Measurements from ENCODE around the gene ANO9.

DNA sequence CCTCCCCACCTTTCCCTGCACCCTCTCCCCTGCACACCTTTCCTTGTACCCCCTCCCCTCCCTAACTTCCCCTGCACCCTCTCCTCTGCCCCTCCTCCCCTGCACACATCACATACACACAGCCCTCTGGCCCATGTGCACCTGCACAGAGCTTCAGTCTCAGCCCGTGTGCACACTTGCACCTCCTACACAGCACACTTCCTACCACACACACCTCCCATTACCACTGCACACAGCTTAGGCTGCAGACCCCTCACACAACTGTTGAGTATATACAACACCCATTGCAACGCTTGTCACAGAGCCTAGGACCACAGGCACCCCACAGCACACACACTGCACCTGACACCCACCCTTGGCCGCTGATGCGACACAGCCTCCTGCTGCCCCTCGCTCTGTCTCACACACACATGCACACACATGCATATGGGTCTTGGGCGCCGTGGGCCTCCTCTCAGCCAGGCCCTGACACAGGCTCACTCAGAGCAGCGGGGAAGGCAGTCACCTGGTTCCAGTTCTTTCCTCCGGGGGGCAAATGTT, 27.4 kb downstream of the ANO9 start:
- TF ChIP-seq CTCF (IDR thresholded peaks at IDR 0.05) (no peak), POLR2A (IDR thresholded peaks at IDR 0.05) (no peak)
